Measurements from ENCODE around the gene NELFCD. TPM values are rescaled to one million over a fixed set of nuclear protein-coding genes. Genes with fewer than 3 reads are reported as not detected.

Gene NELFCD
- total and polyA plus RNA-seq, 2 donors (not counting 1 experiment from before 2014, with no cell fraction given), result 80.2 to 107 TPM

DNA sequence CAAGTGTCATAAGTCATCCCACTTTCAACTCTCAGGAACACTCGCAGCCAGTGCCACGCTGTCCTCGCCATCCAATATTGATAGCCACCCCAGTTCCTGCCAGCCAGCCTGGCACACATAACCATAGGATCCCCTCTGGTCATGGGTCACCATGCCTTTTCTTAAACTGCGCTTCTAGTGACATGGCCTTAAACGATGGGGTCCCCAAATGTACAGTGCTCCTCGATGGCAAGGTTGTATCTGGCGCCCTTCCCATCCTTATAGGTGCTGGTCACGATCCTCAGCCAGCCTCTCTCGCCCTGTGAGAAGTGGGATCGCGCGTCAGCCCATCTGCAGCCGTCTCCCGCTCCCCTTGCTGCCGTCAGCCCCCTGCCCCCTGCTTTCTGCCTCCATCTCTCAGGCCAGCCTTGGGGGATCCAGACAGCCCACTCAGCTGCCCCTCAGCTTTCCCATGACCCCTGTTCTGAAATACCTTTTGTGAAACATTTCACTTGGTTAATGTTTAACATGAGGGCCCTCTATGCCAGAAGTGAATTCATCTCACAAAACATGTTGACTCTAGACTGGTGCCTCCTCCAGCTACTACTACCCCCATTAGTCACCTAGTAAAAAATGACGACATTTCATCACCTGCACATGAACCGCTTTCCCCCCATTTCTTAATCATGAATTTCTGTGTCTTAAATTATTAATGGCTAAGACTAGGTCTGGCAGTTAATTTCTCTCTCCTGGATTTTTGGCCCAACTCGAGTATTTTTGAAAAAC is 14.6 kb downstream of the NELFCD start:
- H3K4me2 ChIP-seq (replicated peaks; ENCODE audit: low read depth, low read length, poor library complexity, severe bottlenecking), result no peak overlapping the region
- TF ChIP-seq, protein P1, sequence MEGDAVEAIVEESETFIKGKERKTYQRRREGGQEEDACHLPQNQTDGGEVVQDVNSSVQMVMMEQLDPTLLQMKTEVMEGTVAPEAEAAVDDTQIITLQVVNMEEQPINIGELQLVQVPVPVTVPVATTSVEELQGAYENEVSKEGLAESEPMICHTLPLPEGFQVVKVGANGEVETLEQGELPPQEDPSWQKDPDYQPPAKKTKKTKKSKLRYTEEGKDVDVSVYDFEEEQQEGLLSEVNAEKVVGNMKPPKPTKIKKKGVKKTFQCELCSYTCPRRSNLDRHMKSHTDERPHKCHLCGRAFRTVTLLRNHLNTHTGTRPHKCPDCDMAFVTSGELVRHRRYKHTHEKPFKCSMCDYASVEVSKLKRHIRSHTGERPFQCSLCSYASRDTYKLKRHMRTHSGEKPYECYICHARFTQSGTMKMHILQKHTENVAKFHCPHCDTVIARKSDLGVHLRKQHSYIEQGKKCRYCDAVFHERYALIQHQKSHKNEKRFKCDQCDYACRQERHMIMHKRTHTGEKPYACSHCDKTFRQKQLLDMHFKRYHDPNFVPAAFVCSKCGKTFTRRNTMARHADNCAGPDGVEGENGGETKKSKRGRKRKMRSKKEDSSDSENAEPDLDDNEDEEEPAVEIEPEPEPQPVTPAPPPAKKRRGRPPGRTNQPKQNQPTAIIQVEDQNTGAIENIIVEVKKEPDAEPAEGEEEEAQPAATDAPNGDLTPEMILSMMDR (IDR thresholded peaks at IDR 0.05), result no peak
- no peak for TF ChIP-seq EZH2 (IDR thresholded peaks at IDR 0.05; ENCODE audit: borderline replicate concordance, insufficient read depth, low read depth, low read length, poor library complexity, severe bottlenecking)
- H3K36me3 ChIP-seq (replicated peaks in 1 of 2; ENCODE audit: control extremely low read depth in 1 of 2, control insufficient read depth in 1 of 2, extremely low read depth in 1 of 2, insufficient read depth in 2 of 2, low read length in 1 of 2), result peaks cover 5 to 92% of the 10 kb centered on the region in 2 experiments
- Mint-ChIP-seq H3K4me3 (peak overlapping the region; percentile 24), H3K27me3 (no peaks in the 10 kb centered on the region), H3K27ac (peak overlapping the region; percentile 52), H3K4me1 (peaks cover 45% of the 10 kb centered on the region), H3K9me3 (ENCODE audit: insufficient read depth) (no peaks in the 10 kb centered on the region)
- no peak overlapping the region for H3K9ac ChIP-seq (ENCODE audit: low read length)
- peaks cover 17 to 30% of the 10 kb centered on the region in 2 donors for H3K4me1 ChIP-seq (ENCODE audit: control insufficient read depth in 2 of 2, insufficient read depth in 2 of 2, low read length in 2 of 2)
- POLR2A ChIA-PET, result interaction anchor here (0.6 to 1.8 kb wide), 6 partner anchors 9 to 189 kb away, joined by 3 to 8 read pairs (median 5); partner anchors contain the start of gene ATP5F1E
- peaks cover 40% of the 10 kb centered on the region for H4K20me1 ChIP-seq (ENCODE audit: control insufficient read depth, insufficient read depth, low read length, poor library complexity, severe bottlenecking)
- H3K27ac ChIP-seq (ENCODE audit: low read length in 2 of 2), result peak overlapping the region in 1 of 2 donors; percentile 44
- CTCF ChIA-PET, result interaction anchor here (1.6 kb wide), 1 partner anchor 226 kb away, joined by 3 read pairs; no protein-coding TSS in a partner anchor
- DNase-seq (no peak), ATAC-seq (ENCODE audit: low read depth) (no peak)
- H3K27me3 ChIP-seq (replicated peaks in 1 of 4; ENCODE audit: control extremely low read depth in 1 of 4, control insufficient read depth in 3 of 4, insufficient read depth in 4 of 4, low read length in 3 of 4), result no peaks in the 10 kb centered on the region
- intact Hi-C loops (cut with micrococcal nuclease), result no loop called here
- H3K9me3 ChIP-seq (ENCODE audit: control extremely low read depth in 1 of 3, control insufficient read depth in 2 of 3, insufficient read depth in 1 of 3, low read length in 2 of 3), result no peaks in the 10 kb centered on the region
- peaks cover 24% of the 10 kb centered on the region for H3K79me2 ChIP-seq (ENCODE audit: control insufficient read depth, insufficient read depth, low read length)
- 96% methylated on average over 10 of the region's 18 CpGs for WGBS (ENCODE audit: insufficient coverage)
- no peak overlapping the region for H2AFZ ChIP-seq (ENCODE audit: insufficient read depth, low read depth, low read length, poor library complexity, severe bottlenecking)
- no peak overlapping the region for H3K4me3 ChIP-seq (ENCODE audit: control extremely low read depth in 1 of 5, extremely low read depth in 1 of 5, insufficient read depth in 1 of 5, low read depth in 2 of 5, low read length in 4 of 5)

DNA sequence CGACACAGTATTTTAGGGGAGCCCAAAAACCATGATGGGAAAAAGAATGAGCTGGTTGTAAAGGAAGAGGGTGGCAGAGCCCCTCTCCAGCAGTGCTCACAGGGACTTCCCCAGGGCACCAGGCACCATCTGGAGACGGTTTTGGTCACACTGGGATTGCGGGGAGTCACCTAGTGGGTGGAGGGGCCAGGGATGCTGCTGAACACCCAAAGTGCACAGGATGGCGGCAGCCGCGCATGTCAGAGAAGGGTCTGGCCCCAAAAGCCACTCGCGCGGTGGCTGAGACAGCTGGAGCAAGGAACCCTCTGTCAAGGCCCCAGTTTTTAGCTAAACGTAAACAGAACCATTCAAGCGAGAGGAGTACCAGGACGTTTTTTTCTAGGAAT is 15.2 kb downstream of the NELFCD start:
- H3K79me2 ChIP-seq (ENCODE audit: control insufficient read depth, insufficient read depth, low read length), result peaks cover 30% of the 10 kb centered on the region
- H3K4me3 ChIP-seq (ENCODE audit: control extremely low read depth in 1 of 5, extremely low read depth in 1 of 5, insufficient read depth in 1 of 5, low read depth in 2 of 5, low read length in 4 of 5), result no peak overlapping the region
- H3K9me3 ChIP-seq (ENCODE audit: control extremely low read depth in 1 of 3, control insufficient read depth in 2 of 3, insufficient read depth in 1 of 3, low read length in 2 of 3), result no peaks in the 10 kb centered on the region
- intact Hi-C loops (cut with micrococcal nuclease), result no loop called here
- peaks cover 17 to 30% of the 10 kb centered on the region in 2 donors for H3K4me1 ChIP-seq (ENCODE audit: control insufficient read depth in 2 of 2, insufficient read depth in 2 of 2, low read length in 2 of 2)
- Mint-ChIP-seq H3K4me1 (peaks cover 48% of the 10 kb centered on the region), H3K27me3 (no peaks in the 10 kb centered on the region), H3K9me3 (ENCODE audit: insufficient read depth) (no peaks in the 10 kb centered on the region), H3K4me3 (no peak overlapping the region), H3K27ac (peak overlapping the region; percentile 52)
- no peaks in the 10 kb centered on the region for H3K27me3 ChIP-seq (replicated peaks in 1 of 4; ENCODE audit: control extremely low read depth in 1 of 4, control insufficient read depth in 3 of 4, insufficient read depth in 4 of 4, low read length in 3 of 4)
- POLR2A ChIA-PET, result interaction anchor here (0.9 to 1.8 kb wide), 3 partner anchors 9 to 36 kb away, joined by 3 to 7 read pairs (median 7); partner anchors contain the start of gene ATP5F1E
- H2AFZ ChIP-seq (ENCODE audit: insufficient read depth, low read depth, low read length, poor library complexity, severe bottlenecking), result no peak overlapping the region
- ATAC-seq (ENCODE audit: low read depth), result no peak
- CTCF ChIA-PET, result interaction anchor here (0.8 kb wide), 1 partner anchor 211 kb away, joined by 4 read pairs; no protein-coding TSS in a partner anchor
- 97% methylated on average over 11 of the region's 12 CpGs for WGBS (ENCODE audit: insufficient coverage)
- no peak for DNase-seq
- H4K20me1 ChIP-seq (ENCODE audit: control insufficient read depth, insufficient read depth, low read length, poor library complexity, severe bottlenecking), result peaks cover 46% of the 10 kb centered on the region
- H3K27ac ChIP-seq (ENCODE audit: low read length in 2 of 2), result peak overlapping the region in 1 of 2 donors; percentile 44
- no peak overlapping the region for H3K4me2 ChIP-seq (replicated peaks; ENCODE audit: low read depth, low read length, poor library complexity, severe bottlenecking)
- peaks cover 3 to 92% of the 10 kb centered on the region in 2 experiments for H3K36me3 ChIP-seq (replicated peaks in 1 of 2; ENCODE audit: control extremely low read depth in 1 of 2, control insufficient read depth in 1 of 2, extremely low read depth in 1 of 2, insufficient read depth in 2 of 2, low read length in 1 of 2)
- H3K9ac ChIP-seq (ENCODE audit: low read length), result no peak overlapping the region
- TF ChIP-seq, protein P1 (IDR thresholded peaks at IDR 0.05), result no peak
- TF ChIP-seq EZH2 (IDR thresholded peaks at IDR 0.05; ENCODE audit: borderline replicate concordance, insufficient read depth, low read depth, low read length, poor library complexity, severe bottlenecking), result no peak
